Measurements from ENCODE around the gene GAPDHS. TPM values are rescaled to one million over a fixed set of nuclear protein-coding genes. Genes with fewer than 3 reads are reported as not detected.

The GAPDHS gene
- total RNA-seq, 4 donors from 2014 or later = not detected

GRCh38 chr19:35571406-35571965, 38.2 kb downstream of the GAPDHS start:
- TF ChIP-seq POLR2A (IDR thresholded peaks at IDR 0.05; ENCODE audit: low read depth) (no peak), POLR2AphosphoS5 (IDR thresholded peaks at IDR 0.05) (no peak), EP300 (IDR thresholded peaks at IDR 0.05) (no peak)
- TF ChIP-seq, protein P1, sequence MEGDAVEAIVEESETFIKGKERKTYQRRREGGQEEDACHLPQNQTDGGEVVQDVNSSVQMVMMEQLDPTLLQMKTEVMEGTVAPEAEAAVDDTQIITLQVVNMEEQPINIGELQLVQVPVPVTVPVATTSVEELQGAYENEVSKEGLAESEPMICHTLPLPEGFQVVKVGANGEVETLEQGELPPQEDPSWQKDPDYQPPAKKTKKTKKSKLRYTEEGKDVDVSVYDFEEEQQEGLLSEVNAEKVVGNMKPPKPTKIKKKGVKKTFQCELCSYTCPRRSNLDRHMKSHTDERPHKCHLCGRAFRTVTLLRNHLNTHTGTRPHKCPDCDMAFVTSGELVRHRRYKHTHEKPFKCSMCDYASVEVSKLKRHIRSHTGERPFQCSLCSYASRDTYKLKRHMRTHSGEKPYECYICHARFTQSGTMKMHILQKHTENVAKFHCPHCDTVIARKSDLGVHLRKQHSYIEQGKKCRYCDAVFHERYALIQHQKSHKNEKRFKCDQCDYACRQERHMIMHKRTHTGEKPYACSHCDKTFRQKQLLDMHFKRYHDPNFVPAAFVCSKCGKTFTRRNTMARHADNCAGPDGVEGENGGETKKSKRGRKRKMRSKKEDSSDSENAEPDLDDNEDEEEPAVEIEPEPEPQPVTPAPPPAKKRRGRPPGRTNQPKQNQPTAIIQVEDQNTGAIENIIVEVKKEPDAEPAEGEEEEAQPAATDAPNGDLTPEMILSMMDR (IDR thresholded peaks at IDR 0.05) = no peak
- no peaks in the 10 kb centered on the region for H3K4me1 ChIP-seq
- H3K4me3 ChIP-seq = no peak overlapping the region
- peaks cover 0 to 34% (median 2%) of the 10 kb centered on the region in 4 donors for H3K27me3 ChIP-seq
- intact Hi-C loops (cut with DNase I) = no loop called here
- 69% methylated on average over 1 of the region's 1 CpG for WGBS
- H3K9me3 ChIP-seq = peaks cover 0 to 11% (median 10%) of the 10 kb centered on the region in 4 donors
- DNase-seq (ENCODE audit: extremely low spot score) = no peak
- no peak overlapping the region for H3K27ac ChIP-seq (replicated peaks in 1 of 4)
- H3K36me3 ChIP-seq = no peaks in the 10 kb centered on the region

GRCh38 chr19:35577918-35578317, 44.7 kb downstream of the GAPDHS start:
- Histone ChIP-seq H3K36me3 (no peaks in the 10 kb centered on the region), H3K4me1 (no peaks in the 10 kb centered on the region), H3K27ac (replicated peaks in 1 of 4) (no peak overlapping the region), H3K9me3 (peaks cover 0 to 24% (median 20%) of the 10 kb centered on the region in 4 donors), H3K27me3 (peaks cover 0 to 19% (median 0%) of the 10 kb centered on the region in 4 donors), H3K4me3 (no peak overlapping the region)
- intact Hi-C loops (cut with DNase I) = no loop called here
- TF ChIP-seq POLR2A (IDR thresholded peaks at IDR 0.05; ENCODE audit: low read depth) = no peak
- no peak for TF ChIP-seq EP300 (IDR thresholded peaks at IDR 0.05)
- TF ChIP-seq, protein P1 (IDR thresholded peaks at IDR 0.05) = no peak
- no peak for TF ChIP-seq POLR2AphosphoS5 (IDR thresholded peaks at IDR 0.05)
- DNase-seq (ENCODE audit: extremely low spot score) = no peak
- WGBS = 85% methylated on average over 1 of the region's 1 CpG

DNA sequence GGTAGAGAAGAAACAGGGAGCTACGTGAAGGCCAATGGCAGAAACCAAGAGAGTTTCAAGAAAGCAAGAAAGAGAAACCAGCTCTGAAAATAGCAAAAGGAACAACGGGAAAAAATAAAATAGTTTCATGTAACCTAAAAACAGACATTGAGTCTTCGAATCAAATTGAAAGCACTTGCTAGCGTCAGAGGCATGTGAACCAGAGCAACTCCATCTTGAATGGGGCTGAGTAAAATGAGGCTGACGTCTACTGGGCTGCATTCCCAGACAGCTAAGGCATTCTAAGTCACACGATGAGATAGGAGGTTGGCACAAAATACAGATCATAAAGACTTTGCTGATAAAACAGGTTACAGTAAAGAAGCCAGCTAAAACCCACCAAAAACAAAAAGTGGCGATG, 45.5 kb downstream of the GAPDHS start:
- Histone ChIP-seq H3K9me3 (peaks cover 0 to 24% (median 20%) of the 10 kb centered on the region in 4 donors), H3K27ac (replicated peaks in 1 of 4) (no peak overlapping the region), H3K4me3 (no peak overlapping the region), H3K36me3 (no peaks in the 10 kb centered on the region), H3K4me1 (no peaks in the 10 kb centered on the region), H3K27me3 (peaks cover 0 to 21% (median 0%) of the 10 kb centered on the region in 4 donors)
- TF ChIP-seq POLR2AphosphoS5 (IDR thresholded peaks at IDR 0.05) (no peak), EP300 (IDR thresholded peaks at IDR 0.05) (no peak), POLR2A (IDR thresholded peaks at IDR 0.05; ENCODE audit: low read depth) (no peak)
- TF ChIP-seq, protein P1 (IDR thresholded peaks at IDR 0.05) = no peak
- intact Hi-C loops (cut with DNase I) = no loop called here
- 80% methylated on average over 7 of the region's 7 CpGs for WGBS
- no peak for DNase-seq (ENCODE audit: extremely low spot score)

DNA sequence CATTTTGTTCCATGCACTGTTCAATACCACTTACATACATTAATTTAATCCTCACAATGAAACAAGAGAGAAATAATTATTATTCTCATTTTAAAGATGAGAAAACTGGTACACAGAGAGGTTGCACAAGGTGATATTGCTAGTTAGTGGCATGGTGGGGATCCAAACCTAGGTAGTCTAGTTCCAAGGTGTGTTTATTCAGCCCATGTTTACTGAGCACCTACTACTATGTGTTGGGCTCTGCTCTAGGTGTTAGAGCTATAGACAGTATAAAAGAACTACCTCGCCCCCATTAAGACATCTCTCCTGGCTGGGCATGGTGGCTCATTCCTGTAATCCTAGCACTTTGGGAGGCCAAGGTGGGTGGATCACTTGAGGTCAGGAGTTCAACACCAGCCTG, 49.5 kb downstream of the GAPDHS start:
- Histone ChIP-seq H3K9me3 (peaks cover 0 to 3% (median 0%) of the 10 kb centered on the region in 4 donors), H3K36me3 (no peaks in the 10 kb centered on the region), H3K4me3 (no peak overlapping the region), H3K4me1 (no peaks in the 10 kb centered on the region), H3K27ac (replicated peaks in 1 of 4) (no peak overlapping the region), H3K27me3 (peaks cover 0 to 42% (median 0%) of the 10 kb centered on the region in 4 donors)
- WGBS = 89% methylated on average over 1 of the region's 1 CpG
- TF ChIP-seq, protein P1 (IDR thresholded peaks at IDR 0.05) = no peak
- TF ChIP-seq POLR2A (IDR thresholded peaks at IDR 0.05; ENCODE audit: low read depth) (no peak), EP300 (IDR thresholded peaks at IDR 0.05) (no peak), POLR2AphosphoS5 (IDR thresholded peaks at IDR 0.05) (no peak)
- intact Hi-C loops (cut with DNase I) = no loop called here
- no peak for DNase-seq (ENCODE audit: extremely low spot score)

- DNase-seq (ENCODE audit: extremely low spot score) = no peak
- Histone ChIP-seq H3K9me3 (no peaks in the 10 kb centered on the region), H3K4me3 (no peak within 1 kb of the TSS), H3K27ac (replicated peaks in 1 of 4) (no peak within 1 kb of the TSS), H3K4me1 (no peaks in the 10 kb centered on the region), H3K36me3 (no peaks in the 10 kb centered on the region), H3K27me3 (peaks cover 0 to 34% (median 0%) of the 10 kb centered on the region in 4 donors)
- intact Hi-C loops (cut with DNase I) = no loop called here
- TF ChIP-seq, protein P1 (IDR thresholded peaks at IDR 0.05) = no peak
- TF ChIP-seq POLR2AphosphoS5 (IDR thresholded peaks at IDR 0.05) (no peak), EP300 (IDR thresholded peaks at IDR 0.05) (no peak), POLR2A (IDR thresholded peaks at IDR 0.05; ENCODE audit: low read depth) (no peak)
- 12% methylated on average over 11 of the region's 16 CpGs for WGBS
These were observed 52.6 kb downstream of the GAPDHS start, which contains the start of gene PMIS2 for GRCh38 chr19:35585848-35586247. PMIS2 (plus strand) TSS chr19:35586173; CDS start chr19:35586260, 87 bp downstream.

Measured in esophagus muscularis mucosa (tissue), 4 donors.